Ureter (tissue), 1 donor: Measurements from ENCODE around the gene TMCO4. TPM values are rescaled to one million over a fixed set of nuclear protein-coding genes. Genes with fewer than 3 reads are reported as not detected.
"Not testable (repeated sequence)": the region's sequence is repeated elsewhere in the genome, so short reads cannot be mapped to it uniquely, and the experiment has no call there.

Source experiments
- DNase-seq: peaks from one replicate; pipeline ENCODE4 v3.0.0-alpha.2; 2020; ENCODE audit warnings: low spot score
- total RNA-seq: library from RNA; stranded (reverse); gene quantifications from one replicate; pipeline ENCODE4 v1.2.4, GENCODE V29; 2023
- donor health status: DM: yes; HTN: yes; CAD: no.

The TMCO4 gene
- total RNA-seq, 1 donor from 2014 or later, result 60.8 TPM

- no peak for DNase-seq
Measured at GRCh38 chr1:19639999-19640362, 159.7 kb downstream of the TMCO4 start.

GRCh38 chr1:19639228-19639627 is 160.5 kb downstream of the TMCO4 start:
- DNase-seq, result not testable (repeated sequence)

DNA sequence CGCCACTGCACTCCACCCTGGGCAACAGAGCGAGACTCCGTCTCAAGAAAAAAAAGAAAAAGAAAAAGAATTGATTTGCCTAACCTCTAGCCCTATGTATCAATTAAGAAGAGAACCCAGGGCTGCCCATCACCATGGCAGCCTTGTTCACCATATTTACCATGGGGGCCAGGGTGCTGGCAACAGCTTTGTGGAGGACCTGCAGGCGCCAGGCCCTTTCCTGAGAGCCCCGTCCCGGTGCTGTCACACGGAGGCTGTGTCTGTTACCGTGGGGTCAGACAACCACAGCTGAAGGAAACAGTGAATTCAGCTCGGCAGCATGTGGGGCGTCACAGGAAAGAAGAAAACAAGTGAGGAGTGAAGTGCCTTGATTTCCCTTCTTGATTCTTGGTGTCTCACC is 162.1 kb downstream of the TMCO4 start:
- DNase-seq, result no peak

GRCh38 chr1:19636749-19637148 is 163.0 kb downstream of the TMCO4 start:
- not testable (repeated sequence) for DNase-seq

- DNase-seq, result no peak
Measured at GRCh38 chr1:19636065-19636464, 163.7 kb downstream of the TMCO4 start.

GRCh38 chr1:19635646-19636045 is 164.1 kb downstream of the TMCO4 start:
- DNase-seq, result no peak

DNA sequence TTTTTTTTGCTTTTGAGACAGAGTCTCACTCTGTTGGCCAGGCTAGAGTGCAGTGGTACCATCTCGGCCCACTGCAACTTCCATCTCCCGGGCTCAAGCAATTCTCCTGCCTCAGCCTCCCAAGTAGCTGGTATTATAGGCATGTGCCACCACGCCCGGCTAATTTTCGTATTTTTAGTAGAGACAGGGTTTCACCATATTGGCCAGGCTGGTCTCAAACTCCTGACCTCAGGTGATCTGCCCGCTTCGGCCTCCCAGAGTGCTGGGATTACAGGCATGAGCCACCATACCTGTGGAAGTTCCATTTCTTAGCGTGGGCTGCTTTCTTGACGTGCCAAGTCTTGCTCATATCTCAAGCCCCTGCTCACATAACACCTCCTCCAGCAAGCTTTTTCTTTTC is 164.7 kb downstream of the TMCO4 start:
- DNase-seq, result not testable (repeated sequence)

GRCh38 chr1:19633106-19633505 is 166.6 kb downstream of the TMCO4 start:
- no peak for DNase-seq

Other genes with a start within 250 kb of the TMCO4 start
- 226 TPM for gene NBL1, start 155.6 kb downstream of the TMCO4 start, total RNA-seq
- not detected for gene HTR6, start 135.0 kb downstream of the TMCO4 start, total RNA-seq
- gene RNF186, start 15.4 kb upstream of the TMCO4 start, total RNA-seq, result not detected
- 12.3 TPM for gene OTUD3, start 82.5 kb upstream of the TMCO4 start, total RNA-seq
- not detected for gene PLA2G2E, start 123.7 kb upstream of the TMCO4 start, total RNA-seq
- gene PLA2G2A, start 179.7 kb upstream of the TMCO4 start, total RNA-seq, result 165 TPM